GM13977 (cell line): ENCODE data around the gene SLC25A12.

Experiments used
- DNase-seq: peaks from one replicate; pipeline ENCODE4 v3.0.0; 2012; ENCODE audit warnings: low spot score
- CTCF ChIP-seq: IDR thresholded peaks from 2 replicates; pipeline ENCODE4 v1.5.1; 2012; ENCODE audit warnings: mild to moderate bottlenecking, control low read depth; ENCODE audit not compliant: insufficient read depth; ENCODE audit errors: extremely low read depth, missing control alignments
- in situ Hi-C: fragments of 300-500 bp; cut with MboI; formaldehyde crosslinking; loops from one replicate; pipeline ENCODE4 v1.12.0; 2022; ENCODE audit warnings: low sequenced_read_pairs, low pct_unique_long_range_greater_than_20kb, mixed read lengths, inconsistent platforms; ENCODE audit not compliant: unreplicated experiment

The SLC25A12 gene

GRCh38 chr2:171889808-171890207 is 4.2 kb downstream of the SLC25A12 start:
- in situ Hi-C loops = no loop called here
- DNase-seq = no peak
- TF ChIP-seq CTCF = no peak

GRCh38 chr2:171889333-171889732 is 4.7 kb downstream of the SLC25A12 start:
- TF ChIP-seq CTCF = no peak
- in situ Hi-C loops = no loop called here
- no peak for DNase-seq

GRCh38 chr2:171883275-171883893 is 10.7 kb downstream of the SLC25A12 start:
- no peak for TF ChIP-seq CTCF
- DNase-seq = no peak
- in situ Hi-C loops = no loop called here

GRCh38 chr2:171882089-171882769 is 11.8 kb downstream of the SLC25A12 start:
- no peak for DNase-seq
- TF ChIP-seq CTCF = no peak
- in situ Hi-C loops = no loop called here

- DNase-seq = no peak
- TF ChIP-seq CTCF = no peak
- in situ Hi-C loops = no loop called here
Measured at GRCh38 chr2:171880774-171881173, 13.3 kb downstream of the SLC25A12 start.

GRCh38 chr2:171879865-171880264 is 14.2 kb downstream of the SLC25A12 start:
- DNase-seq = no peak
- in situ Hi-C loops = no loop called here

More at GRCh38 chr2:171879865-171880264, 14.2 kb downstream of the SLC25A12 start:
- no peak for TF ChIP-seq CTCF
